CD14-positive monocyte (primary cell): ENCODE data around the gene FAAH2. TPM values are rescaled to one million over a fixed set of nuclear protein-coding genes. Genes with fewer than 3 reads are reported as not detected.

Experiments used
- DNase-seq, 3 donors: peaks; one replicate each; pipeline ENCODE4 v3.0.0-alpha.2; 2011 to 2022
- H2AFZ ChIP-seq: 2 replicates; pipeline ENCODE4 v1.6.0; 2012; ENCODE audit warnings: mild to moderate bottlenecking, low read depth, low read length, inconsistent platforms; ENCODE audit not compliant: insufficient read depth, poor library complexity, severe bottlenecking
- H3K27ac ChIP-seq, 2 donors: 1 replicate in 1 of 2; 2 replicates in 1 of 2; pipeline ENCODE4 v1.5.1; 2012 to 2013; ENCODE audit warnings: low read length in 2 of 2, control low read depth in 1 of 2, inconsistent platforms in 1 of 2, low read depth in 1 of 2, mild to moderate bottlenecking in 1 of 2
- H3K27me3 ChIP-seq, 2 donors: one replicate each; pipeline versions ENCODE4 v1.6.0 to v1.6.1; 2011 to 2013; ENCODE audit warnings: low read length in 2 of 2; ENCODE audit not compliant: control insufficient read depth in 2 of 2, insufficient read depth in 2 of 2
- H3K36me3 ChIP-seq, 2 donors: replicated peaks in 1 of 2; 1 replicate in 1 of 2; 2 replicates in 1 of 2; pipeline versions ENCODE4 v1.5.1 to v1.6.1; 2012 to 2013; ENCODE audit warnings: low read length in 2 of 2, control low read depth in 1 of 2, inconsistent platforms in 1 of 2, mild to moderate bottlenecking in 1 of 2; ENCODE audit not compliant: insufficient read depth in 2 of 2, control insufficient read depth in 1 of 2
- H3K4me1 ChIP-seq, 2 donors: 1 replicate in 1 of 2; 2 replicates in 1 of 2; pipeline versions ENCODE4 v1.5.1 to v1.6.1; 2012 to 2013; ENCODE audit warnings: low read length in 2 of 2, control low read depth in 1 of 2, inconsistent platforms in 1 of 2, mild to moderate bottlenecking in 1 of 2, moderate library complexity in 1 of 2; ENCODE audit not compliant: insufficient read depth in 2 of 2, control insufficient read depth in 1 of 2
- H3K4me2 ChIP-seq: replicated peaks from 2 replicates; pipeline ENCODE3; 2012; ENCODE audit warnings: low read length, moderate library complexity, mild to moderate bottlenecking; ENCODE audit not compliant: poor library complexity, severe bottlenecking; ENCODE audit errors: extremely low read depth
- H3K4me3 ChIP-seq, 3 experiments: fragments of 200-600 bp in 1 of 3; sonication (generic) in 1 of 3; replicated peaks in 1 of 3; 1 replicate in 2 of 3; 2 replicates in 1 of 3; pipeline ENCODE4 v1.5.1; 2011 to 2013; ENCODE audit warnings: low read length in 3 of 3, mild to moderate bottlenecking in 3 of 3, control low read depth in 2 of 3, low read depth in 2 of 3, inconsistent platforms in 1 of 3, moderate library complexity in 1 of 3
- H3K79me2 ChIP-seq: 2 replicates; pipeline ENCODE4 v1.6.0; 2012; ENCODE audit warnings: mild to moderate bottlenecking, control low read depth, inconsistent platforms, low read length, moderate library complexity; ENCODE audit not compliant: insufficient read depth
- H3K9ac ChIP-seq: 2 replicates; pipeline ENCODE4 v1.6.0; 2017; ENCODE audit warnings: low read length, mild to moderate bottlenecking; ENCODE audit not compliant: insufficient read depth, poor library complexity, severe bottlenecking
- H3K9me3 ChIP-seq, 2 donors: replicated peaks in 1 of 2; 1 replicate in 1 of 2; 2 replicates in 1 of 2; pipeline versions ENCODE4 v1.5.1 to v1.6.1; 2012 to 2013; ENCODE audit warnings: low read length in 2 of 2, control low read depth in 1 of 2; ENCODE audit not compliant: control insufficient read depth in 1 of 2, insufficient read depth in 1 of 2
- H4K20me1 ChIP-seq: 2 replicates; pipeline ENCODE4 v1.6.0; 2012; ENCODE audit warnings: mild to moderate bottlenecking, low read length, control low read depth, moderate library complexity; ENCODE audit not compliant: insufficient read depth
- H3K27ac Mint-ChIP-seq, 7 donors: one replicate each; pipeline ENCODE4 v1.8.0; 2020; ENCODE audit warnings: mild to moderate bottlenecking in 7 of 7, mixed read lengths in 7 of 7, moderate library complexity in 6 of 7, inconsistent platforms in 2 of 7
- H3K27me3 Mint-ChIP-seq, 3 donors: one replicate each; pipeline ENCODE4 v1.8.0; 2021 to 2022; ENCODE audit warnings: low read depth in 3 of 3, mild to moderate bottlenecking in 3 of 3, mixed read lengths in 3 of 3, moderate library complexity in 3 of 3, inconsistent platforms in 1 of 3
- H3K36me3 Mint-ChIP-seq, 2 donors: one replicate each; pipeline ENCODE4 v1.8.0; 2020; ENCODE audit warnings: mixed read lengths in 2 of 2, inconsistent platforms in 1 of 2, mild to moderate bottlenecking in 1 of 2
- H3K4me1 Mint-ChIP-seq: one replicate; pipeline ENCODE4 v1.8.0; 2020; ENCODE audit warnings: mild to moderate bottlenecking, mixed read lengths
- H3K4me3 Mint-ChIP-seq, 2 donors: one replicate each; pipeline ENCODE4 v1.8.0; 2020; ENCODE audit warnings: mild to moderate bottlenecking in 2 of 2, mixed read lengths in 2 of 2, moderate library complexity in 1 of 2
- H3K9me3 Mint-ChIP-seq, 7 donors: one replicate each; pipeline ENCODE4 v1.8.0; 2020 to 2022; ENCODE audit warnings: mixed read lengths in 7 of 7, mild to moderate bottlenecking in 6 of 7, moderate library complexity in 6 of 7, inconsistent platforms in 2 of 7
- CTCF ChIP-seq: fragments of 200-600 bp; IDR thresholded peaks from one replicate; pipeline ENCODE4 v1.8.0; 2022; ENCODE audit warnings: antibody characterized with exemption, mild to moderate bottlenecking
- WGBS: methylation state at CpG from one replicate; pipeline ENCODE4 v1.1.5; 2013; ENCODE audit warnings: missing lambda C conversion rate; ENCODE audit not compliant: insufficient coverage; 5-methylcytosine and 5-hydroxymethylcytosine counted together
- intact Hi-C, 2 donors: fragments of 100-400 bp; cut with micrococcal nuclease; formaldehyde crosslinking; loops; one replicate each; pipeline versions ENCODE4 v1.15.0 to v1.15.1; 2023
- polyA plus RNA-seq, 3 donors: library from polyadenylated mRNA; depleted of rRNA in 1 of 3; unstranded in 2 of 3; stranded (reverse) in 1 of 3; fragments of 300-500 nt in 2 of 3; fragments of >200 nt in 1 of 3; fragmentation: Illumina TruSeq in 2 of 3; gene quantifications; 1 replicate in 2 of 3; 2 replicates in 1 of 3; pipeline ENCODE4 v1.2.3, GENCODE V29; 2012 to 2021

FAAH2 gene
- polyA plus RNA-seq, 3 donors = not detected

GRCh38 chrX:57445076-57445475 is 158.6 kb downstream of the FAAH2 start:
- no peaks in the 10 kb centered on the region for H4K20me1 ChIP-seq
- no peak overlapping the region for H3K4me2 ChIP-seq
- Mint-ChIP-seq H3K9me3 (peaks cover 0 to 17% (median 4%) of the 10 kb centered on the region in 7 donors), H3K36me3 (no peaks in the 10 kb centered on the region), H3K4me1 (no peaks in the 10 kb centered on the region), H3K27ac (no peak overlapping the region), H3K4me3 (no peak overlapping the region), H3K27me3 (peaks cover 0 to 2% (median 2%) of the 10 kb centered on the region in 3 donors)
- no peaks in the 10 kb centered on the region for H3K27me3 ChIP-seq
- DNase-seq = no peak
- WGBS = 100% methylated on average over 1 of the region's 5 CpGs
- H3K79me2 ChIP-seq = no peaks in the 10 kb centered on the region
- H3K9ac ChIP-seq = no peak overlapping the region
- intact Hi-C loops = no loop called here
- no peaks in the 10 kb centered on the region for H3K36me3 ChIP-seq
- TF ChIP-seq CTCF = no peak
- no peak overlapping the region for H2AFZ ChIP-seq
- H3K4me3 ChIP-seq = no peak overlapping the region
- no peak overlapping the region for H3K27ac ChIP-seq
- no peaks in the 10 kb centered on the region for H3K4me1 ChIP-seq
- peaks cover 0 to 9% of the 10 kb centered on the region in 2 donors for H3K9me3 ChIP-seq

DNA sequence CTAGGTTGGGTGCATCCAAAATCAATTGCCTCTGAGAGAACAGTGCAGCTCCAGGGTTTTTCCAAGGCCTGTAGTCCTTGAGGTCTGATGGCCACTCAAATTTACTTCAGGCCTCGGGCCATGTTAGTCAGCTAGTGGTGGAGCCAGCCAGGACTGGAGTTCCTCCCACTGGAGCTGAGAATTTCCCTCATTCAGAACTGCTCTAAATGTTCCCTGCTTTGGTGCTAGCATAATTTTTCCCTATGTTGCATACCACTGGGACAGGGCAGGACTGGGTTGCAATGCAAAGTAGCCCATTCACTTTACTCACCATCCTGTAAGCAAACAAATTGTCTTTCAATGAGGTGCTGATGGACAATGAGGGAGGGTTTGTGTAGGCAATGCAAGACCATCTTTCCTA is 159.3 kb downstream of the FAAH2 start:
- H3K4me1 Mint-ChIP-seq = no peaks in the 10 kb centered on the region
- no peaks in the 10 kb centered on the region for H3K36me3 ChIP-seq

More for the DNA sequence above, 159.3 kb downstream of the FAAH2 start:
- Histone ChIP-seq H3K27me3 (no peaks in the 10 kb centered on the region), H3K27ac (no peak overlapping the region), H3K4me1 (no peaks in the 10 kb centered on the region), H3K9ac (no peak overlapping the region), H3K79me2 (no peaks in the 10 kb centered on the region), H3K4me3 (no peak overlapping the region), H3K9me3 (peaks cover 0 to 9% of the 10 kb centered on the region in 2 donors), H2AFZ (no peak overlapping the region), H4K20me1 (no peaks in the 10 kb centered on the region), H3K4me2 (no peak overlapping the region)
- peaks cover 0 to 16% (median 4%) of the 10 kb centered on the region in 7 donors for H3K9me3 Mint-ChIP-seq
- DNase-seq = no peak
- H3K27ac Mint-ChIP-seq = no peak overlapping the region
- no peak overlapping the region for H3K4me3 Mint-ChIP-seq
- WGBS = no CpG with 5 or more reads among the region's 1 CpG
- no peak for TF ChIP-seq CTCF
- intact Hi-C loops = no loop called here
- H3K27me3 Mint-ChIP-seq = peaks cover 0 to 2% (median 2%) of the 10 kb centered on the region in 3 donors
- H3K36me3 Mint-ChIP-seq = no peaks in the 10 kb centered on the region
